Suprapubic skin (tissue), 4 donors: ENCODE data around the gene NFIA. TPM values are rescaled to one million over a fixed set of nuclear protein-coding genes. Genes with fewer than 3 reads are reported as not detected.

ENCODE experiments used
- DNase-seq, 2 donors: peaks; one replicate each; pipeline ENCODE4 v3.0.0-alpha.2; 2019; ENCODE audit warnings: low spot score in 2 of 2
- H3K27ac ChIP-seq: fragments of 200-600 bp; sonication (generic); one replicate; pipeline ENCODE4 v1.5.1; 2019
- H3K27me3 ChIP-seq: fragments of 200-600 bp; sonication (generic); one replicate; pipeline ENCODE4 v1.5.1; 2019
- H3K36me3 ChIP-seq: fragments of 200-600 bp; sonication (generic); one replicate; pipeline ENCODE4 v1.5.1; 2019
- H3K4me1 ChIP-seq: fragments of 200-600 bp; sonication (generic); one replicate; pipeline ENCODE4 v1.5.1; 2019
- H3K4me3 ChIP-seq: fragments of 200-600 bp; sonication (generic); one replicate; pipeline ENCODE4 v1.5.1; 2019; ENCODE audit warnings: mild to moderate bottlenecking
- H3K9me3 ChIP-seq: fragments of 200-600 bp; sonication (generic); one replicate; pipeline ENCODE4 v1.5.1; 2019
- CTCF ChIP-seq, 2 donors: fragments of 200-600 bp in 1 of 2; fragments of 450-650 bp in 1 of 2; sonication (generic) in 1 of 2; IDR thresholded peaks; one replicate each; pipeline ENCODE4 v1.5.1; 2016 to 2019; ENCODE audit warnings: antibody characterized with exemption in 2 of 2, mild to moderate bottlenecking in 1 of 2, moderate library complexity in 1 of 2
- EP300 ChIP-seq: sonication (generic); formaldehyde crosslinking; IDR thresholded peaks from one replicate; pipeline ENCODE4 v1.6.1; 2017; ENCODE audit warnings: antibody characterized with exemption
- POLR2A ChIP-seq, 2 donors: fragments of 450-650 bp; IDR thresholded peaks; one replicate each; pipeline ENCODE4 v1.6.1; 2017; ENCODE audit warnings: antibody characterized with exemption in 2 of 2, mild to moderate bottlenecking in 2 of 2, moderate library complexity in 2 of 2
- POLR2AphosphoS5 ChIP-seq, 3 donors: sonication (generic); formaldehyde crosslinking; IDR thresholded peaks; one replicate each; pipeline ENCODE4 v1.6.1; 2017; ENCODE audit warnings: antibody characterized with exemption in 3 of 3
- WGBS: methylation state at CpG from one replicate; pipeline ENCODE4 v1.1.5; 2018; 5-methylcytosine and 5-hydroxymethylcytosine counted together
- total RNA-seq, 4 donors: library from RNA; depleted of rRNA; stranded (reverse); fragments of >200 nt; gene quantifications; one replicate each; pipeline ENCODE4 v1.1.0, GENCODE V29; 2016

The NFIA gene
- total RNA-seq: 10 to 100 TPM; 30.1 to 54.2 (median 48.2) TPM

- TF ChIP-seq POLR2A (IDR thresholded peaks at IDR 0.05): no peak
- no peak for TF ChIP-seq POLR2AphosphoS5 (IDR thresholded peaks at IDR 0.05)
- no peak for TF ChIP-seq CTCF (IDR thresholded peaks at IDR 0.05)
- TF ChIP-seq EP300: no peak
- no peaks in the 10 kb centered on the region for H3K36me3 ChIP-seq
- H3K27me3 ChIP-seq: no peaks in the 10 kb centered on the region
- H3K4me1 ChIP-seq: peaks cover 64% of the 10 kb centered on the region
- H3K4me3 ChIP-seq: peak within 1 kb of the TSS; percentile 74
- peak within 1 kb of the TSS; percentile 94 for H3K27ac ChIP-seq
- no peaks in the 10 kb centered on the region for H3K9me3 ChIP-seq
- WGBS: 0% methylated on average over 45 of the region's 73 CpGs
- DNase-seq: no peak
These were observed at the start of gene NFIA for GRCh38 chr1:61082311-61083012. NFIA (plus strand) TSS chr1:61082561.

- Histone ChIP-seq H3K27me3 (no peaks in the 10 kb centered on the region), H3K27ac (no peak overlapping the region), H3K4me1 (no peaks in the 10 kb centered on the region), H3K9me3 (no peaks in the 10 kb centered on the region), H3K36me3 (no peaks in the 10 kb centered on the region), H3K4me3 (no peak overlapping the region)
- TF ChIP-seq POLR2A (IDR thresholded peaks at IDR 0.05): no peak
- no peak for TF ChIP-seq EP300
- no peak for TF ChIP-seq POLR2AphosphoS5 (IDR thresholded peaks at IDR 0.05)
- no peak for TF ChIP-seq CTCF (IDR thresholded peaks at IDR 0.05)
- no peak for DNase-seq
These were observed 46.5 kb upstream of the NFIA start for GRCh38 chr1:61035880-61036279.

- no peak for TF ChIP-seq POLR2A (IDR thresholded peaks at IDR 0.05)
- TF ChIP-seq EP300: no peak
- TF ChIP-seq POLR2AphosphoS5 (IDR thresholded peaks at IDR 0.05): no peak
- TF ChIP-seq CTCF (IDR thresholded peaks at IDR 0.05): no peak
- no peak overlapping the region for H3K27ac ChIP-seq
- peak overlapping the region; percentile 56 for H3K4me3 ChIP-seq
- no peaks in the 10 kb centered on the region for H3K9me3 ChIP-seq
- WGBS: 26% methylated on average over 13 of the region's 17 CpGs
- peaks cover 13% of the 10 kb centered on the region for H3K4me1 ChIP-seq
- no peaks in the 10 kb centered on the region for H3K27me3 ChIP-seq
- DNase-seq: no peak
- H3K36me3 ChIP-seq: no peaks in the 10 kb centered on the region
These were observed 39.8 kb upstream of the NFIA start for GRCh38 chr1:61042466-61043009.

- DNase-seq: peak; percentile 93 to 94
- peak in 1 of 2 donors; percentile 13 for TF ChIP-seq POLR2A (IDR thresholded peaks at IDR 0.05)
- peak; percentile 71 to 86 for TF ChIP-seq CTCF (IDR thresholded peaks at IDR 0.05)
- peak in 1 of 3 donors; percentile 4 for TF ChIP-seq POLR2AphosphoS5 (IDR thresholded peaks at IDR 0.05)
- TF ChIP-seq EP300: no peak
- Histone ChIP-seq H3K36me3 (no peaks in the 10 kb centered on the region), H3K27ac (peak overlapping the region; percentile 77), H3K4me1 (peaks cover 15% of the 10 kb centered on the region), H3K4me3 (peak overlapping the region; percentile 56), H3K27me3 (no peaks in the 10 kb centered on the region), H3K9me3 (no peaks in the 10 kb centered on the region)
- 39% methylated on average over 11 of the region's 85 CpGs for WGBS
These were observed 39.1 kb upstream of the NFIA start for GRCh38 chr1:61043010-61043820.

GRCh38 chr1:61046434-61046833 lies 35.9 kb upstream of the NFIA start:
- no peak for TF ChIP-seq POLR2AphosphoS5 (IDR thresholded peaks at IDR 0.05)
- TF ChIP-seq POLR2A (IDR thresholded peaks at IDR 0.05): no peak
- TF ChIP-seq CTCF (IDR thresholded peaks at IDR 0.05): no peak
- TF ChIP-seq EP300: no peak
- WGBS: 66% methylated on average over 3 of the region's 3 CpGs
- Histone ChIP-seq H3K9me3 (no peaks in the 10 kb centered on the region), H3K4me3 (no peak overlapping the region), H3K36me3 (no peaks in the 10 kb centered on the region), H3K27me3 (no peaks in the 10 kb centered on the region), H3K27ac (no peak overlapping the region), H3K4me1 (peaks cover 26% of the 10 kb centered on the region)
- no peak for DNase-seq
